ENCODE measurements around the gene OR4F15.
A peak's percentile ranks its signal among the peaks of the same experiment; 100 is the strongest.
"Not testable (repeated sequence)": the region's sequence is repeated elsewhere in the genome, so short reads cannot be mapped to it uniquely, and the experiment has no call there.

Gene OR4F15, protein sequence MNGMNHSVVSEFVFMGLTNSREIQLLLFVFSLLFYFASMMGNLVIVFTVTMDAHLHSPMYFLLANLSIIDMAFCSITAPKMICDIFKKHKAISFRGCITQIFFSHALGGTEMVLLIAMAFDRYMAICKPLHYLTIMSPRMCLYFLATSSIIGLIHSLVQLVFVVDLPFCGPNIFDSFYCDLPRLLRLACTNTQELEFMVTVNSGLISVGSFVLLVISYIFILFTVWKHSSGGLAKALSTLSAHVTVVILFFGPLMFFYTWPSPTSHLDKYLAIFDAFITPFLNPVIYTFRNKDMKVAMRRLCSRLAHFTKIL

DNA sequence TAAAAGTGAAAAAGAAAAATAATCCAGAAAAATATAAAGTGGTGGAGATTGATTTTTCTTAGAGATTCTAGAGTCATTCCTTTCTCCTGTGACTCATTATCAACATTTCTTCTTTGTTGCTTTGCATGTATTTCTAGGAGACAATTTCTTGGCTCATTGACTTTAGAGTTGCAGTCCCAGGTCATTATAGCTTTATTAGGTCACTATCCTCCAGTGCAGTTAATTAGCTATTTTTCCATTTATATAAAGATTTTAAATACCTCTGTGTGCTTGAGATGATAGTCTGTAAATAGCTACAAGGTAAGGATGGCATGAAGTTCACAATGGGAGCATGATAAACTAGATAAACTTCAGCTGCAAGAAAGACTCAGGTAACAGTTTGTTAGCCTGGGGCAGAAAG lies at the start of gene OR4F15:
TSS of gene OR4F15 (plus strand) at position 301 of the 400 bp plus-strand sequence. CDS start 5,985 bp downstream, outside the sequence.
- DNase-seq (ENCODE audit: low read depth), result no peak
- no peak within 1 kb of the TSS for H3K4me3 ChIP-seq (ENCODE audit: low read depth, low read length)

DNA sequence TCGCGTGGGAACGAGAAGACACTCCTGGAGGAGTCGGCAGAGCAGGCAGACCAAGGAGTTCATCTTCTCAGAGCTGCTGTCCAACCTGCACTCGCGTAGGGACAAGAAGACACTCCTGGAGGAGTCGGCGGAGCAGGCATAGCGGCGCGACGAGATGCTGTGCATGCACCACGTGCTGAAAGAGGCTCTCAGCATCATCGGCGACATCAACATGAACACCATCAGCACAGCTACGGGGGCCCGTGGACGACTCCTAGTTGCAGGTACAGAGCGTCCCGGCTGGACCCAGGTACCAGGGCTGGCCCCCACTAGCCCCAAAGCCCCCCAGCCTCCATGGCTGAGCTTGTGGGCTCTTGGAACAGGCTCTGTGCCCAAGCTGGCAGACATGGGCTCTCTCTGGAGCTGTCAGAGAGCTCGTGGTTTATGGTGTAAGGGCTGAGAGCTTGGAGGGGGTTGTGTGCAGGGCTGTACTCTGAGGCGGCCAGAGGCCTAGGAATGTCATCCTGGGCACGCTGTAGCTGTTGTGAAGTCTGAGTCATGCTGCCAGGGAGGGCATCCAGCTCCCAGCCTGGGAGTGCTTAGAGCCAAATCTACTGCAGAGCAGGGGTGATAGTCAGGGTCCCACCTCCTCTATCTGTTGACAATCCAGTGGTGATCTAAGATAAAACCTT lies 47.2 kb upstream of the OR4F15 start:
- not testable (repeated sequence) for DNase-seq (ENCODE audit: low read depth); H3K4me3 ChIP-seq (ENCODE audit: low read depth, low read length)

DNA sequence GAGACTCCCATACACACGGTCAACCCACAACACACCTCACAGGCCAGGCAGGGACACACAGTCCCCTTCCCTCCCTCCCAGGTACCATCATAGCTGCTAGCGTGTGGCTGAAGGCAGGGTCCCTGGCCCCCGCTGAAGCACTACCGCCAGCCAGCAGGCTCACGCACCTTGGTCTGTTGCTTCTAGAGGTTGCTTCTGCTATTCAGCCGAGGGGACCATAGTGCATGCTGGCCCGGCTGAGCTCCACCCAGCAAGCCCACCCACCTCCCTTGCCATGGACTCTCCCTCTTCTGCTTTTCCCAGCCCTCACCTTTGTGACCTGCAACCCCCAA lies 46.7 kb upstream of the OR4F15 start:
- DNase-seq (ENCODE audit: low read depth); H3K4me3 ChIP-seq (ENCODE audit: low read depth, low read length): not testable (repeated sequence)

DNA sequence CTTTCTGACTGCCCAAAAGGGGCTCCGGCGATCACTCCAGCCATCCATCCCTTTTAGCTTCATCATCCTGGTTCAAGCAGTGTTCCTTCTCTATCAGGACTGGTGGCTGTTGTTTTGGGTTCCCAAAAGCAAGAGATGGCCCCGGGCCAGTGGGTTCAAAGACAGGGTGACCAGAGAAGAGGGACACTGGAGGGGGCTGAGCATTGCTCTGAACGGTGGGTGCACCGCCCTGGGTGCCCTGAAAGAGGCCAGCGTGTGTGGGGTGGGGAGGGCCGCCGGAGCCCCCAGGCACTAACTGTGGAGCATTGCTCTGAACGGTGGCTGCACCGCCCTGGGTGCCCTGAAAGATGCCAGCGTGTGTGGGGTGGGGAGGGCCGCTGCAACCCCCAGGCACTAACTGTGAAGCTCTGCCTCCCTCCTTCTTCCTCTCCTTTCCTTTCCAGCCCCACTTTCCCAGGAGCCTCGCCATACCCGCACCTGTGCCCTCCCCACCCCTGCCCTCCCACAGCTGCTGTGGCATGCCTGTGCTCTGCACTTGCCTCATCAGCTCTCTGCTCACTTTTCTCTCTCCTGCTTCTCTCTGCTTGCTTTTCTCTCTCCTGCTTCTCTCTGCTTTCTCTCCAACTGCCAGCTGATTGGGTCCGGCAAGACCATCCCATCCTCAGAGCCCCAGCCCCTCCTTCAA lies 46.1 kb upstream of the OR4F15 start:
- no peak overlapping the region for H3K4me3 ChIP-seq (ENCODE audit: low read depth, low read length)
- DNase-seq (ENCODE audit: low read depth), result no peak

DNA sequence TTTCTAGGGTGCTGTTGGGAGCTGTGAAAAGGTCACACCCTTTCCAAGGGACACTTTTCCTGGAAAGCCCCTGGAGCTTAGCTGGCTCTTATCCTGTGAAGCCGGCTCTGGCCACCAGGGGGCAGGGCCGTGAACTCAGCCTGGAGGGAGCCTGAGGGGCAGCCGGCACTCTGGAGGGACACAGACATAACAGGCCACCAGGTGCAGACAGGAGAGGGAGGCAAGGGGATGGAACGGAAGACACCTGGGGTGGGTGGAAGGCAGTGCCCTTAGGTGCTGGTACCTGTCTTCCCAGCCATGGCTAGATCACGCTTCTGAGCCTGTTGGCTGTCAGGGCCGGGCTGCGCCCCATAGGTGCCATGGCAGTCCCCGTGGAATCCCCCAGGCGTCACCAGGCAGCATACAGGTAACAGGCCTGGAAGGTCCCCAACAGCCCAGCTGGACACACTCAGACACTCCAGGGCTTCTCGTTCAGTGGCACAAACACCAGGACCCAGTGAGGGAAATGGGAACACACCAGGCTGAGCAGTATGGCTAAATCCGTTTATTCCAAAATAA lies 44.8 kb upstream of the OR4F15 start:
- DNase-seq (ENCODE audit: low read depth); H3K4me3 ChIP-seq (ENCODE audit: low read depth, low read length): not testable (repeated sequence)

DNA sequence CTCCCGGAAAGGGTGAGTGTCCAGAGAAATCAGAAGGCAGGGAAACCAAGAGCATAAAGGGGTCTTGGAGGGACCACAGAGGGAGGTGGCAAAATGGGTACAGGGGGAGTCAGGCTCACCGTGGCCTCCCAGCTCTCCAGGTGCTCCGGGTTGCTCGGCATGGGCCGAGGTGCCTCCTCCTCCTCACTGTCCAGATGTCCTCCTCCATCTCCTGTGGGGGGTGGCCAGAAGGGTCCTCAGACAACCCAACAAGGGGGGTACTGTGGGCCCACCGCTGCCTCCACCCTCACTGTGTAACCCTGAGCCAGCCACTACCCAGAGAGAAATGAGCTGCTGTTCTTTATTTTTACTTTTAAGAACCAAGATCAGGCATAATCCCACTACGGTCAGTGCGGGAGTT lies 39.1 kb upstream of the OR4F15 start:
- DNase-seq (ENCODE audit: low read depth), result no peak
- no peak overlapping the region for H3K4me3 ChIP-seq (ENCODE audit: low read depth, low read length)

DNA sequence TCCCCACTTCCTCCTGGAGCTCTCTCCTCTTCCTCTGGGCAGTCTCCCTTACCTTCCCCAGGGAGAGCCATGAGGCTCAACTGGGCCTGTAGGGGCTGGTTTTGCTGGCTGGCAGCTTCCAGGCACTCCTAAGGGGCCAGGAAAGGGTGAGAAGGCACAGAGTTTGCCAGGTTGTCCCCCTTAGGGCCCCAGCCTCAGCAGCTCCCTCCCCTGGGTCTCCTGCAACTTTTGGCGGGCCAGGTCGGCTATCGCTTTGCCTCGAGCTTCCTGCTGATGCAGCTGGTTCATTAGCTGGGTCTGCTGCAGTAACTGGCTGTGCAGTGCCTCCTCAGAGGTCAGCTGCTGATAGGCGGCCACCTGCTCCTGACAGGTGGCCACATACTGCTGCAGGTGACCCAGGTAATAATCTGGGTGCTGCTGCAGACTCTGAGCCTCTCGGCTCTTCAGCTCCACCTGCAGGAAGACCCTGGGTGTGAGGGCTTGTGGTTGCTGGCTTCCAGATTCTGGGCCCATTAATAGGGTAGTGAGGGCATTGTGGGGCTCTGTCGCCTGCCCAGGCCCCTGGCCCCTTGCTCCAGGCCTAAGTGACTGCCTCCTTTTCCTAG lies 38.4 kb upstream of the OR4F15 start:
- no peak overlapping the region for H3K4me3 ChIP-seq (ENCODE audit: low read depth, low read length)
- no peak for DNase-seq (ENCODE audit: low read depth)

DNA sequence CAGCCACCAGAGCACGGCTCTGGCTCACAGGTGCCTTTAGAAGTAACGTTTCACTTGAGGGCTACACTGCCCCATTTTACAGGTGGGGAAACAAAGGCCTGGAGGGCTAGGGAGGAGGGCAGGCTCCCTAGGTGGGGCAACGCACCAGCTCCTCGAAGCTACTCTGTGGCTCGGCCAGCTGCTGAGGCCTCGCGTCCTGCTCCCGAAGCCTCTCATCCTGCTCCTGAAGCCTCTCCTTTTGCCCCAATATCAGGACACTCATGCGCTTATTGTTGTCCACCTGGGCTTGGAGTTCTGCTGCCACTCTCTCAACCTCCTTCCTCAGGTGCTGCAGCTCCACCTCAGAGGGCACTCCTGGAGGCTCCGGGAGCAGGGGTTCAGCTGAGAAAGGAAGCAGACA lies 36.9 kb upstream of the OR4F15 start:
- DNase-seq (ENCODE audit: low read depth), result no peak

DNA sequence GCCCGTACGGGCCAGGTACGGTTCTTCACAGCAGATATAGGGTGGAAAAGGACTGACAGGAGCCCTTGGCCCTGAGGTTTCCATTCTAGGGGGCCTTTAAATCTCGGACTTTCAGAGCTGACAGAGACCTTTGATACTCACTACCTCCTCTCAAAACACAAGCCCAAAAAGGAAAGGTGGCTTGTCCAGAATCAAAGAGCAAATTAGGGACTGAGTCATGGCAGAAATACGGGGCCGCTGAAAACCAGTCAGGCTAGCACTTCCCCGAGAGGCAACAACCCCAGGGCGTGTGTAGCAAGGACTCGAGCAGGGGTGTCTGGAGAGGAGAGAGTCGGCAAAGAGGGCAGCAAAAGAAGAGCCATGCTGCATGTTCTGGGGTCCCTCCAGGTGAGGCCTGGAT lies 33.4 kb upstream of the OR4F15 start:
- DNase-seq (ENCODE audit: low read depth); H3K4me3 ChIP-seq (ENCODE audit: low read depth, low read length): not testable (repeated sequence)

More for the DNA sequence above, 36.9 kb upstream of the OR4F15 start:
- H3K4me3 ChIP-seq (ENCODE audit: low read depth, low read length), result no peak overlapping the region

DNA sequence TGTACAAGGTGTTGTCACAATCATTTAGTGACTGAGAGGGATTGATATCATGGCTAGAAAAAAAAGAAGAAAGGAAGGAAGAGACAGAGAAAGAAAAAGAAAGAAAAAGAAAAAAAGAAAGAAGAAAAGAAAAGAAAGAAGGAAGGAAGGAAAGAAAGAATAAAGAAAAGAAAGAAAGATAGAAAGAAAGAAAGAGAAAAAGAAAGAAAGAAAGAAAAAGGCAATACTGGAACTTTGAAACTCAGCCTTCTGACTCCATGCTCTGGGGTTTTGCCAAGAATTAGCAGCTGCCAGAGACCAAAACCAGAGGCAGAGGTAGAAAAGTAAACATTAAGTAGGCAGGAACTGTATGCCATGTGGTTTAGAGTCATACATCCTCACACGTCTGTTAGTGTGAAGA lies 31.8 kb upstream of the OR4F15 start:
- peak; percentile 7 for DNase-seq (ENCODE audit: low read depth)
- not testable (repeated sequence) for H3K4me3 ChIP-seq (ENCODE audit: low read depth, low read length)

DNA sequence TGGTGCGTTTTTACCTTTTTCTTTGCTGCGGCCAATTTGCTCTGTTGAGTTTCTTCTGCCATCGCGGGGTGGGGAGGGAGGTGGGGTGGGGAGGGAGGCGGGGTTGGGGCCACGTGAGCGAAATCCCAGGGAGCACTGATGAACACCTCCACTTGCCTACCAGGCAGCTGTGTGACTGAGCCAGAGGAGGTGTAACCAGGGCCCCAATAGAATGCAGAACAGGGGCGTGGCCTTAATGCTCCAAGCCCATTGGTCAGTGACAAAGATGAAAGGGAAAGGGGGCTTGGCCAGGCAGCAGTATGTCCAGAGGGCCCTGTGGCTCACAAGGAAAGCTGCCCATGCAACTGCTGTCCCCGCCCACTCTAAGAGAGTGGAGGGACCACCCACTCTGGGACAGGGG lies 30.1 kb upstream of the OR4F15 start:
- DNase-seq (ENCODE audit: low read depth), result no peak
- H3K4me3 ChIP-seq (ENCODE audit: low read depth, low read length), result no peak overlapping the region

DNA sequence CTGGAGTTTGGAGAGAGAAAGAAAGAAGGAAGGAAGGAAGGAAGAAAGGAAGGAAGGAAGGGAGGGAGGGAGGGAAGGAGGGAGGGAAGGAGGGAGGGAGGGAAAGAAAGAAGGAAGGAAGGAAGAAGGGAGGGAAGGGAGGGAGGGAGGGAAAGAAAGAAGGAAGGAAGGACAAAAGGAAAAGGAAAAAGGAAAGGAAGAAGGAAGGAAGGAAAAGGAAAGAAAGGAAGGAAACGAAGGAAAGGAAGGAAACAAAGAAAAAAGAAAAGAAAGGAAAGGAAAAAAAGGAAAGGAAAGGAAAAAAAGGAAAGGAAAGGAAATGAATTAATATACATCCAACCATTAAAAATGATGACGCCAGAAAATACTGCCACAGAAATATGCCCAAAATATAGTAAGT lies 27.4 kb upstream of the OR4F15 start:
- no peak overlapping the region for H3K4me3 ChIP-seq (ENCODE audit: low read depth, low read length)
- no peak for DNase-seq (ENCODE audit: low read depth)

DNA sequence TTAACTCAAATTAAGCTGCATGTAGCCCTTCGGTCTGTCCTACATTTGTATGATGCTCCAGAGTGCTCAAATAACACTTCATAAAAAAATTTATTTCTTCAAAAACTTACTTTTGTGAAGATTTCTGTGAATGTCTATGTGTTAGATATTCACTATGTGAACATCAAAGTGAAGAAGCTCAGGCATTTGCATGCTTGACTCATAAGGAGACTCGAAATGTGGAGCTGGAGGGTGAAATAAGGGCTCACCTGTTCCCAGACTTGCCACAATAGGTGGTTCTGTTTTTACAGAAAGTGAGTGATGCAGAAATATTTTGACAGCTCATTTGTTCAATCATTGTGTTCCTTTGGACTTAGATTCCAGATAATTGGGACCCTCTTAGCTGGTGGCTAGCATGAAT lies 25.6 kb upstream of the OR4F15 start:
- H3K4me3 ChIP-seq (ENCODE audit: low read depth, low read length); DNase-seq (ENCODE audit: low read depth): not testable (repeated sequence)

DNA sequence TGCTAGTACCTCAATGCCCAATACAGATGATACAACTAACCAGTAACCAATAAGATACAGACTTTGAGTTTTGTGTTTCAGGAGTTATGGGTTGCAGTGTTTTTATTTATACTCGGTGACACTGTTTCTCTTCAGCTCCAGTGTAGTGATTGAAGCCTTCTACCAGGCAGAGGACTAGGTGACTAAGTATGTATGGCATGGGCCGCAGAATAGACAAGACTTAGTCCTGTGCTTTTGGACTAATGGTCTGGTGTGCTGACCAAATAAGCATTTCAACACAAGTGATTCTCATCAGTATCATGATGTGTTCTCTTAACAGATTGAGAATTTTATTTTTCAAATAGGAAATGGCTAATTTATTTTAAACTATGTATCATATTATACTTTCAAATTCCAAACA lies 24.0 kb upstream of the OR4F15 start:
- H3K4me3 ChIP-seq (ENCODE audit: low read depth, low read length); DNase-seq (ENCODE audit: low read depth): not testable (repeated sequence)

DNA sequence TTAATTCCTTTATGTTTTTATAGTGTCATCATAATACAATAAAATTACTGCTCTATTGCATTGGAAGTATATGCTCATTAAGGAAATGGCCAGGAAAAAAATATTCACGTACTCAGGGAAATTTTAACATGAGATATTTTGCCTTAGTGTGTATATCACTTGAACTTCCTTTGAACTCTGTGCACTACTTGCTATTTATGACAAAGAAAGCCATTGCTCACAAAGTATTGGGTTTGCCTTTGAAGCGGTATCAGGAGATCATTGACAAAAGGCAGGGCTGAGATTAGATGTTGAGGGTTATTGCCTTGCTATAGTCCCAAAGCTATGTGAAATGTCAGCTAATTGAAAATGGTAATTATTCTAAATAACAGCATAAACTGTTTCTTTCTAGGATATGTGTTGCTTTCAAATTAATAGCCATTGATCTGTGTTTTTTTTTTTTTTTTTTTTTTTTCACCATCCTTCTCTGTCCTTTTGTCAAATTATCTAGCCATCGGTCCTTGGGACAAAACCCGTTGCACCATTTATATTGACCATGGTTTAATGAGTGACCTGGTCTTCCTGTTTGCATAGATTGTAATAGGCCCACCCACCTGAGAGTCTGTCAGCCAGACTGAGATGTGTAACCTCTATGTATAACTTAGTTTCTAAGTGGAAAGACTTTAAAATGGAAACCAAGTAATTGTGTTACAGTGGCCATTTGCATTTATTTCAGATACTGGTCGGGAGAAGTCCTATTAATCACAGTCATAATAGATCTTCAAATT lies 23.3 kb upstream of the OR4F15 start:
- not testable (repeated sequence) for DNase-seq (ENCODE audit: low read depth); H3K4me3 ChIP-seq (ENCODE audit: low read depth, low read length)

DNA sequence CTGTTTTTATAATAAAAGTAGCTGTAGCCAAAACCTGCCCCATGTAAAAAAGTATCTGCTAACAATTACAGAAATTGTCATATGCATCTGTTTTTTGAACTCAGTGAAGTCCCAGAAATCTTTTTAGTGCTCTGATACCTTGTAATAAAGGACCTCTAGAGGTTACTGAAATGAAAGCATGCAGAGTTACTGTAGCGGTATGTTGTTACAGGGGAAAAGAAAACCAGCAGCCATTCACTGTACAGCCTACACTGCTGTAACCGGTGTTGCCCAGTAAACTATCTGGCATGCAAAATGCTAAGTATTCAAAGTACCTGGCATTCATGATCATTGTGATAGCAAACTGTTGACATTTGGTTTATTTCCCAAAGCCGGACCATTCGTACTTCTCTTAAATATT lies 21.3 kb upstream of the OR4F15 start:
- H3K4me3 ChIP-seq (ENCODE audit: low read depth, low read length); DNase-seq (ENCODE audit: low read depth): not testable (repeated sequence)

DNA sequence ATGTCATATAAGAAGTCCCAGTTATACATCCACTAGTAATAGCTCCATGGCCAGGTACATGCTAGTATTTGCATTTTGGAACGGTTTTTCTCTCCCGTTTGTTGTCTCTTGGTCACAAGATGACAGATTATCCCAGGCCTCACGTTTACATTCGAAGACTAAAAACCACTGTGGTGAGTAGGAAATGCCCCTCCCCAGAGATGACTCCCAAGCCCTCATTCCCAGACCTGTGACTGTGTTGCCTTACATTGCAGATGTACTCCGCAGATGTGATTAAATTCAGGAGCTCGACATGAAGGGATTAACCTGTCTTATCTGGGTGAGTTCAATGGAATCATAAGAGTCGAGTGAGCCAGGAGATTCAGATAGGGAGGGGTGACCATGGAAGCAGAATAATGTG lies 18.0 kb upstream of the OR4F15 start:
- not testable (repeated sequence) for DNase-seq (ENCODE audit: low read depth); H3K4me3 ChIP-seq (ENCODE audit: low read depth, low read length)

DNA sequence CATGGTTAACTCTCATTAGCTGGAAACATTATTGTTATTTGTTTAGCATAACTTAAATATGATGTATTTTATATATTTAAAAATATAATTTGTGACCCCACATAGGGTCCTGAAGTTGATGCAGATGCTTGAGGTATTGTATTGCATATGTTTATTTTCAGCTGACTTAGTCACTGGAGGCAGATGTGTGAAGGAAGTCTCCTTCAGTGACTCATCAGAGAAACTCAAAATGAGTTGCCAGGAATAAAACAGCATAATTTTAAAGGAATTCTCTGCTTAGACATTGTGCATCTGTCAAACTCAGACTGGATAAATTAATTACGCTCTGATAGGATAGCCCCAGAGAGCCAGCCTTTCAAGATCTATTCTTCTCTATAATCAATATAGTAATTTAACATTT lies 16.5 kb upstream of the OR4F15 start:
- no peak overlapping the region for H3K4me3 ChIP-seq (ENCODE audit: low read depth, low read length)
- DNase-seq (ENCODE audit: low read depth), result peak; percentile 30

DNA sequence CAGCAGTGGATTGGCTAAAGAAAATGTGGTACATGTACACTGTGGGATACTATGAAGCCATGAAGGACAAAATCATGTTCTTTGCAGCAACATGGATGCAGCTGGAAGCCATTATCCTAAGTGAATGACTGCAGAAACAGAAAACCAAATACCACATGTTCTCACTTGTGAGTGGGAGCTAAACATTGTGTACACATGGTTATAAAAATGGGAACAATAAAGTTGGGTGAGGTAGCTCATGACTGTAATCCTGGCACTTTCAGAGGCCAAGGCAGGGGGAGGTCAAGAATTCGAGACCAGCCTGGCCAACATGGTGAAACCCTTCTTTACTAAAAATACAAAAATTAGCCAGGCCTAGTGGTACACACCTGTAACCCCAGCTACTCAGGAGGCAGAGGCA lies 12.3 kb upstream of the OR4F15 start:
- no peak overlapping the region for H3K4me3 ChIP-seq (ENCODE audit: low read depth, low read length)
- no peak for DNase-seq (ENCODE audit: low read depth)
